ENCODE measurements around the gene STARD5.

The STARD5 gene

DNA sequence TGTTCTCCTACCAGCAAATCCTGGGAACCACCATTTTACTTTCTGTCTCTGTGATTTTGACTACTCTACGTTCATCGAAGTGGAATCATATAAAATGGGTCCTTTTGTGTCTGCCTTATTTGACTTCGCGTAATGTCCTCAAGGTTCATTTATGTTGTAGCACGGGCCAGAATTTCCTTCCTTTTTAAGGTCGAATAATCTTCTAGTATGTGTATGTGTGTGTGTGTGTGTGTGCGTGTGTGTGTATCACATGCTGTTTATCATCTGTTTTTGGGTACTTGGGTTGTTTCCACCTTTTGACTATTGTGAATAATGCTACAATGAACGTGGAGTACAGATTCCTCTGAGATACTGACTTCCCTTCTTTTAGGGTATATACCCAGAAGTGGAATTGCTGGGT, 35.3 kb downstream of the STARD5 start:
- DNase-seq = no peak

DNA sequence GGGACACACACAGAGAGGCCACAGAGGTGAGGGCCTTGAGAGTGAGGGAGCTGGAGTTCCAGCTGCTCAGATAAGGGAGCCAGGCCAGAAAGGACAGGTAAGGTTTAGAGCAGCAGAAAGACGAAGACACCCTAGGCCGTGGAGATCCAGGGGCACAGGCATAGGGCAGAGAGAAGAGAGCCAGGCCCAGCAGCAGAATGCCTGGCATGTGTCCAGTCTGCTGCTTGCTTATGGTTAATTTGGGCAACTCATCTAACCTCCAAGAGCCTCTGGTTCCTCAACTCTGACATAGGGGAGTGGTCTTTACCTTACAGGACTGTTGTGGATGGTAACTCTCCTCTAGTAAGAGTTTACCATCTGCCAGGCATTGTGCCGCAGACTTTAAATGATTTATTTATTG, 35.9 kb downstream of the STARD5 start:
- DNase-seq = no peak

DNA sequence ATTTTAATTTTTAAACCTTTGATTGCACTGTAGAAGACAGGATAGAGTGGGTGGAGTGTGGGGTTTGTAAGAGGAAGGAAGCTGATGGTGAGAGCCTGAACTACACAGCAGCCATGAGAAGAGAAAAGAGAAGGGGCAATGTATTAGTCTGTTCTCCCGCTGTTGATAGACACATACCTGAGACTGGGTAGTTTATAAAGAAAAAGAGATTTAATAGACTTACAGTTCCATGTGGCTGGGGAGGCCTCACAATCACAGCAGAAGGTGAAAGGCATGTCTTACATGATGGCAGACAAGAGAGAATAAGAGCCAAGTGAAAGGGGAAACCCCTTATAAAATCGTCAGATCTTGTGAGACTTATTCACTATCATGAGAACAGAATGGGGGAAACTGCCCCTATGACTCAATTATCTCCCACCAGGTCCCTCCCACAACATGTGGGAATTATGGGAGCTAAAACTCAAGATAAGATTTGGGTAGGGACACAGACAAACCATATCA, 37.3 kb downstream of the STARD5 start:
- DNase-seq = peak; percentile 54

DNA sequence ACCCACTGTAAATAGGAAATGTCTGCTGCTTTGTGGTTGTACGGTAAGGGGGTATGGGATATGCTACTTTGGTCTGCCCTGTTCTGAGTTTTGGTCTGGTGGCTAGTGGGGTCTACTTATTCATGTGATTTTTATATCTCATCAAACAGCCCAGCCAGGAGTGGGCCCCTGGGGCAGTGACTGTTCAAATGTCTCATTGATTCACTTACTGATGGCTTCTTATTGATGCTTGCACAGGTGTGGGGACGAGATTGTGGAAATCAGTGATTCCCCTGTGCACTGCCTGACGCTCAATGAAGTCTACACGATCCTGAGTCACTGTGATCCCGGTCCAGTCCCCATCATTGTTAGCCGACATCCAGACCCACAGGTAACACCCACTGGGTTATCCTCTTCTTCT, 38.5 kb downstream of the STARD5 start:
- DNase-seq = no peak

DNA sequence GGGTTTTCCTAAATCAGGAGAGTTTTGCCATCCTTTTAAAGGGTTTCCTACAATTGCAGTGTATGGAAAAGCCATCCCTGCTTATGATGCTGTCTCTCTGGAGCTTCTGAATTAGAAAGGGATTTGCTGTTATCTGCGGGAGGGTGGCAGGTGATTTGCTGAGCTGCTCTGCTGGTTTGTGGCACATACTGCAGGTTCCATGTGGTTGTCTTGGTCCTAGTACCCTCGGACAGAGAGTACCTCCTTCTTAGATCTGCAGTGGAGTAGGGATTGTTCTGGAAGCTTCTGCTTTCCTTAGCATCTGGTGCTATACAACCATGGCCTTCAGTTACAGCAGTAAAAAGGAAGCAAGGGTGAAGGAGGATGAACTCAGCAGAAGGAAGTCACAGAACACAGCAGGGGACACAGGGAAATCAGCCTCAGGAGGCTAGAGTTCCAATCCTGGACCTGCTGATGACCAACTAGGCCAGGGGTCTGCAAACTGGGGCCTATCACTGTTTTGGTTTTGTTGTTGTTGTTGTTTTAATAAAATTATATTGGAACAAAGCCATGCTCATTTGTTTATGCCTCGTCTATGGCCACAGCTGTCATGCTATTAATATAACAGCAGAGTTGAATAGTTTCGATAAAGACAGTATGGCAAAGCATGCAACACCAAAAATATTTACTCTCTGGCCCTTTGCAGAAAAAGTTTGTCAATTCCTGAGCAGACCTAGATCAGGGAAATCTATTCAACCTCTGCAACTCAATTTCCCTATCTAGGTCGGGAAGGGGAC, 39.5 kb downstream of the STARD5 start:
- DNase-seq = no peak

DNA sequence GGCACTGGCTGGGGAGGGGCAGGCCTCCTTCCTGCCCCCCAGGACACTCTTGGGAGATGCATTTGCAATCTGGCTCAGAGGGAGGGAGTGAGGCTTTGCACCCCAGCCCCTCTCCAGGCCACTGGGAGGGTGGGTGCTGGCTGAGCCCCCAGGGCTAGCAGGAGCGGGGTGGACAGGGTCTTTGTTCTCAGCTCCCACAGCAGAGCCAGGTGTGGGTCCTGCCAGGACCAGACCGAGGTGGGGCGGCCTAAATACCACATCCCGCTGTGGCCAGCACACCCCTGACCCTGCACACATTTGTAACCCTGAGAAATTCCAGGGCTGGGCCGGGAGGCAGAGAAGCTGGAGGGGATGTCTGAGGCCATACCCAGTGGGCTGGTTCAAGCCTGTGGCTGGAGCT, 41.0 kb downstream of the STARD5 start:
- DNase-seq = no peak

DNA sequence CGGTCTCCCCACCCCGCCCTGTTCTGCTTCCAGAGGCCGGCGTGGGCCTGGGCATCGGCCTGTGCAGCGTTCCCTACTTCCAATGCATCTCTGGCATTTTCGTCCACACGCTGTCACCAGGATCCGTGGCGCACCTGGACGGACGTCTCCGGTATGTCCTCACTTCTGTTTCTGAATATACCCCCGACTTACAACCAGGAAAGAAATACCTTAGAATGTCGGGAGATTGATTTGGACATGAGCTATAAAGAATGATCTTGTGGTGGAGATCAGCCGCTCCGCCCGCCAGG, 41.4 kb downstream of the STARD5 start:
- no peak for DNase-seq

DNA sequence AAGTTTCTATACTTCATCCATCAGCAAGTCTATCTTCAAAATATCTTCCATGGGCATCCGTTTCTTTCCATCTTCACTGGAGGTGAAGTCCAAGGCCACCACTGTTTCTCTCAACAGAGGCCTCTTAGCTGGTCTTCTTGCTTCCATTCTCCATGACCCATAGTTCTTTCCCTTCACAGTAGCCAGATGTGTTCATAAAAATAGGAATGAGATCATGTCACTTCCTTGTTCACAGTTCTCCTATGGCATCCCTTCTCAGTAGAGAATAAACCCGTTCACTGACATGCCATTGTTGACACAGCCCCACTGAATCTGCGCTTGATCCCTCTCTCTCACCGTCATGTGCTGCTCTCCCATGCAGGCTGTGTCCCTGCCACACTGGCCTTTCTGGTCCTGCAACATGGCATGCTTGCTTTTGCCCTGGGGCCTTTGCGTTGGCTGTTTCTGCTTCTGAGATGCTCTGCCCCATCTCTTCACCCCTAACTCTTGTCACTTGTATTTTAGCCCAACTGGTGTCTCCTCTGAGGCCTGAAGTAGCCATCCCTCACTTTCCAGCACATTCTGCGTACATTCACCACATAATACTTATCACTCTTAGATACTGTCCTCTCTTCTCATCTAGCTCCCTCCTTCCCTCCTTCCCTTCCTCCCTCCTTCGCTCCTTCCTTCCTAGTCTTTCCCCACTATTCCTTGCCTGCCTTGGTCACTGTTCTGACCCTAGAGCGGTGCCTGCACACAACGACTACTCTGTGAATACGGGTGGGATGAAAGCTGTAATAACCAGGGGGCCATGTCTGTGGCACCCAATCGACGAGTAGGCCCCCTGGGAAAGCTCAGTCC, 42.0 kb downstream of the STARD5 start:
- no peak for DNase-seq

DNA sequence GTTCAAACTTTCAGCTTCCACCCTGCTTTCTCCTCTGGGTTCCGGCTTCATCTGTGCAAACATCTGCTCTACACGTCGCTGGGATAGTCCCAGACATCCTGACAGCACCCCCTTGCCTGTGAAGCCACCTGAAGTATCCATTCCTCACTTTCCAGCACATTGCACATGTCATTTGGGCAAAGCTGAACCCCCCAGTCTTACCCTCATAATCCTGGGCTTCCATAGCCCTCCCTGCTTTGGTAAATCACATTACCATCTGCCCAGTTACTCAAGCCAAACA, 42.5 kb downstream of the STARD5 start:
- DNase-seq = no peak

DNA sequence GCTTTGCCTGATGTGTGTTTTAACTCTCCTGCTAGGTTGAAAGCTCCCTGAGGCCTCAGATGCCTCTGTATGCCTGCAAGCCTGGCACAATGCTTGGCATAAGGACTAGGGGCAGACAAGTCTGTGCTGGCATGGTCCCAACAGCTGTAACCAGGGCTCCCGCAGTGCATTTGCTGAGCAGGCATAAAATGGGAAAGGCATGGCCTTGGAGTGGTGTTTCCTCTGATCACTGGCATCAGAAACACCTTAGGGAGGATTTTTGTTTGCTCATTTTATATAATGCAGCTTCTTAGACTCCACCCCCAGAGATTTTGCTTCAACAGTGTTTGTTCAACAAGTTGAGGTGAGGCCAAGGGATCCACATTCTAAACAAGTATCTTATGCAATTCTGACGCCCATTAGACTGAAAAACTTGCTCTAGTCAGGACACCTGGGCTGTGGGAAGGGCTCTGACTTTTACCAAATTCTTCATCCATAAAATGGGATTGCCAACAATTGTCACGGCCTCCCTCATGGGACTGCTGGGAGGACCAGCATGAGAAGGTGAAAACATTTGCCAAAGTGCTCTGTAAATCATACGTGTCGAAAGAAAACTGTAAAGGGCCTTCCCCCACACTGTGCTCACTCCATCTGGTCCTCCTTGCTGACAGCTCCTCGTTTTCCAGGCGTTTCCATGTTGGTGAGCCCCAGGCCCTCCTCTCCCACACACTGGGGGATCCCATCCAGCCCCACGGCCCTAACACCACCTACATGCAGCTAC, 43.1 kb downstream of the STARD5 start:
- DNase-seq = no peak

DNA sequence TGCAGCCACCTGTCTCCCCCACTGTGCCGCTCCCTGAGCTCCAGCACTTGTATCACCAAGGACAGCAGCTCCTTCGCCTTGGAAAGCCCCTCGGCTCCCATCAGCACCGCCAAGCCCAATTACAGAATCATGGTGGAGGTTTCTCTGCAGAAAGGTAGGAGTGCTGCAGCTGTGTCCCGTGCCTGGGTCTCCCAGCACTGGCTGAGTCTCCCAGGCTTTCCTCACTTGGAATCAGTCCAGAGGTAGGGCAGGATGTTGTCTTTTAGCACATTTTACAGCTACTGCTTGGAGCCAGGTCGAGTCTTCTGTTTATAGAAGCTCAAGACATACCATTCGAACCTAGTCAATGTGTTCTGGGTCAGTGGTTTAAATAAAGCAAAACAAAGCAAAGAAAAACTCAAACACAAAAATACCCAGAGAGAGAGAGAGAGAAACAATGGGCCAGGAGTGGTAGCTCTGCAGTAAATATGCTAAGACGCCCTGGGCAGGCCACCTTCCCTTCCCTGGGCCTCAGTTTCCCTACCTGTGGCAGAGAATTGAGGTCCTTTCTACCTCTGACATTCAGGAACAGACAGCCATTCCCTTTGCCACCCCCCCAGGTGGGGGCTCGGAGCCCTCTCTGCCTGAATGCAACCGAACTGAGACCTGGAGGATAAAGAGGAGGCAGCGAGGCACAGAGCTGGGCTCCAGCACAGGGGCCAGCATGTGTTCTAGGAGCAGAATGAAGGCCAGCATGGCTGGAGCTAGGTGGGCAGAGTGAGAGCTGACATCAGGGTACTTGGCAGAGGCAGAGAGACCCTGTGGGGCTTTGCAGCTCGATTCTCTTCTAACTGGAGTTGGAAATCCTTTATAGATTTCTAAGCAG, 44.1 kb downstream of the STARD5 start:
- no peak for DNase-seq

DNA sequence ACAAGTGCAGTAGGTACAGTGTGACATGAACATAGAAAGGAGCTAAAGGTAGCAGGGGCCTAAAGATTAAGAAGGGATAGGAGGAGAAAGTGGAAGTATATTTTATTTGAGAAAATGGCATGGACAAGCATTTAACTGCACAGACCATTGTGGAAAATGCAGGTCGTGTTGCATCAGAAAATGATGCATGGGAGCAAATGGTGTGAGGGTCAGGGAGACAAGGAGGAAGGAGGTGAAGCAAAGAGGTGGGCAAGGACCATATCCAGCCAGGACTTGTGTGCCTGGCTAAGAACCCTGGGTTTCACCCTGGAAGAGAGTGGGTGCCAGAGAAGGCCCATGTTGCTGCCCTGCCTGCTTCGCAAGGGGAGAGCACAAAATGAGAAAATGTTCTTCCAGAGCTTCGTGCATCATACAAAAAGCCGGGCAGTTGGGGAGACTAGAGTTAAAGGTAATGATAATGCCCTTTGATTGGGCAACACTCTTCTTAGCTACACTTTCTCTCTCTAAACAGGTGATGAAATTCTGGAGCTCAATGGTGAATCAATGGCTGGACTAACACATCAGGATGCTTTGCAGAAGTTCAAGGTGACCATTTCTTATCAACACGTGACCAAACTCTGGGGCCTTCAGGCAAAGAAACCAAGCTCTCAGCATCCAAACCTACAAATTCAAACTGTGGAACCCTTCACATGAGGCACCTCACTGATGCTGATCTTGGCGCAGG, 45.5 kb downstream of the STARD5 start:
- no peak for DNase-seq

DNA sequence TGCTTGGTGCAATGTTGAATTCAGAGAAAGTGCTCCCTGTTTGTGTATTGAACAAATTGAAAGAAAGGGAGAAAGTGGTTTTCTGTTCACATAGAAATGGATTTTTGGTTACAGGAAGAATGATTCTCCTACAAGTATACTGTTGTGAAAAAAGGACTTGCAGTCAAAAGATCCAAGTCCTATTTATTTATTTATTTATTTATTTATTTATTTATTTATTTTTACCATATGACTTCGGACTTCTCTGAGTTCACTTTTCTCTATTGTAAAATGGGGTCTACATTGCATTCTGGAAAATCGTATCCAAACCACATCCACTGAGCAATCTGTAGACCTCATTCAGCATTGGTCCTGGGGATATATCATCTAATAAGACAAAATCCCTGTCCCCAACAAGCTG, 46.1 kb downstream of the STARD5 start:
- DNase-seq = no peak

DNA sequence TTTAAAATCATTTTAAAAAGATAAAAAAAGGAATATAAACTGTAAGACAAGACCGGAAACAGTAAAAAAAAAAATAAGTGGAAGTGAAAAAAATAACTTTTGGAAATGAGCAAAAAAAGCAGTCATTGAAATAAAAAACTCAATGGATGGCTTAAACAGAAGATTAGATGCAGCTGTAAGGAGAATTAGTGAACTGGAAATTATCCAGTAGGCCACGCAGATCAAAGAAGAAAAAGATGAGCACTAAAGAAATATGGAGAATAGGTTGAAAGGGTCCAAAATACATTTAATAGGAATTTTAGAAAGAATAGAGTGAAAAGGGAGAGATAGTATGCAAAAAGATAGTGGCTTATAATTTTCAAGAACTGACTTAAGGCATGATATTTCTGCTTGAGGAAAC, 47.0 kb downstream of the STARD5 start:
- no peak for DNase-seq

DNA sequence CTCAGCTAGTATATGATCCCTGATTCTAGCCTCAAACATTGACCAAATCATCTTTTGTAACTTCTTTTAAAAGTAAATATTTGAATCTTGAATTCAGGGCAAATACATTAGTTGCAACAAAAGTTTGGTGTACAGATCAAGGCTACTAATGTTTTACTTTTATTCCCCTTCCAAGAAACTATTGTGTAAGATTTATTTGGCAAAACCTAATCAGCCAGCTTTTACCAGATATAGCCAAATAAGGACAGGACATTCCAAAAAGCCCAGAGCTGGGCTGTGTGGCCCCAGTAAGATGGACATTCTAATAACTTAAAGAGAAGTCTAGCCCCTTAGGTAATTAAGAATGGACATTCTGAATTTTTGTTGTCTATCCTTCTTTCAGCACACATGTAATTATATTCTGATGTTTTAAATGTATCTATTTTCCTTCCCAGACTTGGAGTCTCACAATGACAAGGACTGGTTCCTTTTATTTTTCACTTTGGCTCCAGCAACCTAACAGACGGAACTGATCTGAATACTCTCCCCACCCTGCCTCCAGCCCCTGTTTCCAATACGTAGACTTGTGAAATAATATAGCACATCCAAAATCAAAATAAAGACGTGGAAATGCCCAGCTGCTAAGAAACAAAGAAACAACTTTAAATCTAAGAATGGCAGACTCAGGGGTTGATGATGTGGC, 48.1 kb downstream of the STARD5 start:
- DNase-seq = no peak

DNA sequence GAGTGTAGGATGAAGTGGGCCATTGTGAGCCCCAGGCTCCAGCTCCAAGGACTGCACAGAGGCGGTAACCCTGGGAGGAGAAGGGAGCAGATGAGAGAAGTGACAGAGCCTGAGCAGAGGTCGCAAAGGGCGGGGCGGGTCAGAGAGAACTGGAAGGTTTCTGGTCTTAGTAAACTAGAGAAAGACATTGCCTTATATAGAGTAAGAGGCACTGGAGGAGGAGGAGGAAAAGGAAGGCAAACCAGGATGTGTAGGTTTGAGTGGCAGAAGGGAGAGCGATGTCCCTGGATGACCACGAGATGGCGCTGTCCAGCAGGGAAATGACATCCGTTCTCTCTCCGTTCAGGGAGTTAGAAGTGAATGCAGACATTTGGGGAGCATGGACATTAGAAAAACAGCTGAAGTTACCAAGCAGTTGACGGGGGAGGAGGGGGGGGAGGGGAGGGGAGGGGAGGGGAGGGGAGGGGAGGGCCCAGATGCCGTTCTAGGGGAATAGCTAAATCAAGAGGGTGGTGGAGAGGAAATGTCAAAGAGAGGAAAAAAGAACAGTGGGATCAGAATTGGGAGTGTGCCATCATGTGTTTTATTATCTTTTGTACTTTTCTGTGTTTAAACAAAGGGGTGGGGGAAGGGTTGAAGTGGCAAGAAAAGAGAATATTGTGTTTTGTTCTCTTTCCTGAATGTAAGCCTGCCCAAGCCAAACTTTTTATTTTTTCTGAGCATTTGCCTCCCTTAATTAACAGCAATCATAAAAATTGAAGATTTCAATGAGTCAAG, 48.8 kb downstream of the STARD5 start:
- DNase-seq = peak; percentile 84

DNA sequence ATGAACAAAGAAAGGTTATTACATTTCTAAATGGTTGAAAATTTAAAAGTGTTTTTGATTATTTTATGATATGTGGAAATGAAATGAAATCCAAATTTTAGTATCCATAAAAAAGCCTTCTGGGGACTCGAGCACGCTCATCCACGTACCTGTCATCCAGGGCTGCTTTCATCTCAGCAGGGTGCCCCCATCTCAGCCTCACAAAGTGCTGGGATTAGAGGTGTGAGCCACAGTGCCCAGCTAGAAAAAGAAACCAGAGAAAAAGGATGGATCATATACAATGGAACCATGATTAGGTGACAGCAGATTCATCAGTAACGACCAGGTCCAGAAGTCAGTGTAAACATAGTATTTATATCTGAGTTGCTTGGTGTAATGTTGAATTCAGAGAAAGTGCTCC, 49.7 kb downstream of the STARD5 start:
- no peak for DNase-seq

DNA sequence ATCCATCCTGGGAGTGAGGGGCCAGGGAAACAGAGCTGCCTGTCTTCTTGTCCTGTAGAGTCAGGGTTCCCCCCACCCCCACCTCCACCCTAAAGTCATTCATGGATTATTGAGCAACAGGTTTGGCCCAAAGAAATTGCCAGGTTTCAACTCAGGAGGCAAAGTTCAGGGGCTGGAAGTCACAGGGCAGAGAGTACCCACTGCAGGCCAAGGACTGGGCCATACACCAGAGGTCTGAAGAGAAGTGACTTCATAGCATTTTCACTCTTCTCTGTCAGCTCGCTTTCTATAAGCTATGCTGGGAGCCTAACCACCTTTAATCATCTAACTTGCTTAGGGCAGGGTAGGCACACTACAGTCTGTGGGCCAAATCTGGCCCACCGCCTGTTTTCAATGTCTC, 50.1 kb downstream of the STARD5 start:
- no peak for DNase-seq

DNA sequence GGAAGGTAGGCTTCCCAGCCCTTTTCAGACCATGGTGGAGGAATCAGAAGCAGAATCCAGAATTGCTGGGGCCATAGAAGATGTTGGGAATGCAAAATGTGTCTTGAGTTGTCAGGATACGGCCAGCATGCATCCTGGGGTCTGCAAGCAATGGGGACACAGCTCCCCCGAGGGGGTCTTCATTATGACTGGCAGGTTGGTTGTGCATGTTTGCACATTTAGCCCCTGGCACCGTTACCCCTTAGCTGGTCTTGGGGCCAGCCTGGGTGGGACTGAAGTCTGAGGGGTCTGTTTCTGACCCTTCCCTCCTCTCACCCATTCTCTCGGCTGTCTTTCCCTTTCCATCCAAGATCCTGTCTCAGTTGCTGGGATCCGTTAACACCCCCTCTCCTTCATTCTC, 50.7 kb downstream of the STARD5 start:
- DNase-seq = no peak

DNA sequence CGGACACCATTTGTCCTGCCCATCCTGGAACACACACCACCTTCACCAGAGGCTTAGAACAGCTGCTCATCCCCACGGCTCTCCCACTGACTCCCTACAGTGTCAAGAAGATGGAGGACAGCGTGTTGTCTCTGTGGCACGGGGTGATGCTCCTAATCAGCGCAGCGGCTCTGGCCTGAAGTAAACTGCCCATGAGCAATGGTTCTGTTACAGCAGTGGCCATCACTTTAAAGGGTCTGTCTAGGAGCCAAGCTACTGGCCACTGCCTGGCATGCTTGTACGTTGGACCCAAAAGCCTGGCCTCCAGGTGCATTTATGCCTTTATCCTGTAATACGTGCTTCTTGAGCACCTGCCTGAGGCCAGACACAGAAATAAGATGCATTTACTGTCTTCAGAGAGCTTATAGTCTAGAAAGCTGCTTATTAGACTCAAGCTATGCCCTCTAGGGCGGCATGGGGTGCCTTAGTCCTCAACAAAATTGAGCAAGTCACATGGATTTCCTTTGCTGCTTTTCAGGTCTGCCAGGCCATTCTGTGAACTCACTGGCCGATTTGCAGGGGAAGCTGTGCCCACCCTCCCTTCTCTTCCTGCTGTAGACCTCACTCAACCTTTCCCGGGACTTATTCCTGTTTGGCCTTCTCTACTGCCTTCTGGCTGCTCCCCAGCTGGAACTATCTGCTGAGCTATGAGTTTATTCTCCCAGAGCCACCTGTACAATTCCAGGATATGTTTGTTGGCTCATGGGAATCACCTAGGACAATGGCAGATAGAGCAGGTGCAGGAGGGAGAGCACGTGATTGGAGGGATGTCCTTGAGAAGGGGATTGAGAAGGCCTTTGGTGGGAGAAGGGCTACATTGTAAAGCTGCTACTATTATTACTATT, 51.9 kb downstream of the STARD5 start:
- DNase-seq = no peak
